GM12892 (cell line): ENCODE measurements around the gene CLEC16A.

Source experiments
- POLR2A ChIP-seq: IDR thresholded peaks from 2 replicates; pipeline ENCODE4 v1.6.1; 2011; ENCODE audit warnings: low read depth, low read length, control low read depth
- POLR2AphosphoS5 ChIP-seq: IDR thresholded peaks from 2 replicates; pipeline ENCODE4 v1.6.1; 2011; ENCODE audit warnings: low read depth, low read length, control low read depth

- no peak for TF ChIP-seq POLR2AphosphoS5
- no peak for TF ChIP-seq POLR2A
Measured at GRCh38 chr16:11156401-11156800, 212.0 kb downstream of the CLEC16A start.
